Posterior vena cava (tissue), 2 donors: Measurements from ENCODE around the gene CTPS2. TPM values are rescaled to one million over a fixed set of nuclear protein-coding genes. Genes with fewer than 3 reads are reported as not detected.
"Not testable (repeated sequence)": the region's sequence is repeated elsewhere in the genome, so short reads cannot be mapped to it uniquely, and the experiment has no call there.

Experiments used
- DNase-seq: peaks from one replicate; pipeline ENCODE4 v3.0.0-alpha.2; 2020; ENCODE audit warnings: low spot score
- intact Hi-C, 2 donors: fragments of 100-400 bp; cut with DNase I; formaldehyde crosslinking; loops; one replicate each; pipeline versions ENCODE4 v1.14.1 to v1.14.2; 2022 to 2023
- long read RNA-seq, 2 donors: library from polyadenylated mRNA; unstranded; transcript quantifications; one replicate each; pipeline ENCODE4 v2.0.0, GENCODE V29; 2020 to 2021
- total RNA-seq, 2 donors: library from RNA; stranded (reverse); fragmentation: NEBNext Ultra II Directional; extraction: Animal tissue kit (Norgen Biotek cat#: 25700); gene quantifications; one replicate each; pipeline ENCODE4 v1.2.1, GENCODE V29; 2021
- donor health status: DM: yes; HTN: yes; CAD: no.
- donor health status: DM: yes; HTN: yes; CAD: no.

The CTPS2 gene
- 10 to 100 TPM in 1 of 2 donors, 1 to 10 TPM in 1; 8.5 to 10.9 TPM for total RNA-seq
- long read RNA-seq, donor 1, partial matches to known transcripts: 0 of 5 reads
- long read RNA-seq, donor 1, other reads (novel, unspliced or antisense): 2 of 5 reads
- long read RNA-seq, donor 2, partial matches to known transcripts: 0 of 3 reads
- long read RNA-seq, donor 2, other reads (novel, unspliced or antisense): 1 of 3 reads

DNA sequence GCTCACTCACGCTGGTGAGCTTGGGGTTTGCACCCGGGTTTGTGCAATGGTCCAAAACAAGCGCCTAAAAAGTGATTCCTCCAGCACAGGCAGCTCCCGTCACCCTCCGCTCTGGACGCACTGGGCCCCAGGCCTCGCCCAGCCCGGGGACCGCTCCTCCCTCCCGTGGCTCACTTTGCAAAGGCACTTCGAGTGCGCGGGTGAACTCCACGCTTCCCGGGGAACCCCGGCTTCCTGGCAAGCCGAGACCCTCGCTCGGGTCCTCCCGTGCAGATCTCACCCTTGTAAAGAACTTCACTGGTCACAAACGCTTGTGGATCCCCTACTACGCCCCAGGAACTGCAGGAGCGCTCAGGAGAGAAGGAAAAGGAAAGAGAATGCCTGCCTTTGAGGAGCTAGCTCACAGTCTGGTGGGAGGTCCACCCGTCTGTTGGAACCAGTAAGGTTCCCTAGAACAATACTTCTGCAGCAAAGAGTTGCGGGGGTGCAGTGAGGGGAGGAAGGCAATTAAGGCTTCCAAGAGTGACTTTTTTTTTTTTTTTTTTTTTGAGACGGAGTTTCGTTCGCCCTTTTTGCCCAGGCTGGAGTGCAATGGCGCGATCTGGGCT is at the start of gene CTPS2:
Gene CTPS2 (minus strand): TSS at position 122 of the 608 bp plus-strand sequence. CDS start 9,767 bp downstream, outside the sequence.
- intact Hi-C loops: loop anchor here in 1 of 2 donors (10.0 kb wide), 1 partner anchor 62 kb away; no protein-coding TSS in a partner anchor
- DNase-seq: peak; percentile 85

GRCh38 chrX:16761500-16761899 is 49.0 kb upstream of the CTPS2 start:
- DNase-seq, intact Hi-C loops: not testable (repeated sequence)

DNA sequence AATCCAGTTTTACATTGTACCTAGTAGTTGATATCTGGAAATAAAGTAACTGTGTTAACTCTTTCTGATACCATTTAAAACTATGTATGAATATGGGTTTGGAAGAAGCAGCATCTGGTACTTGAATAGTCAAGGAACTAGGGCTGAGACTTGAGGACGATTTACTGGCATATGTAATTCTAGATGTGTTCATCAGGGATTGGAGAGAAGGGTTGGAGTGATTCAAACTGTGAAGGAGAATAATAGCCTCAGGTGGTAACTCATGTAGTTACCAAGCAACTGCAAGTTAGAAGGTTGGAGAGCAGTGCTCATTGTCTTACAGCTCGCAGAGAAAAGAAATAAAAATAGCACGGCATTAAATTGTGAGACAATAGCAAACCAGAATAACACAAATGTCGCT is 44.3 kb upstream of the CTPS2 start:
- intact Hi-C loops: no loop called here
- DNase-seq: no peak

DNA sequence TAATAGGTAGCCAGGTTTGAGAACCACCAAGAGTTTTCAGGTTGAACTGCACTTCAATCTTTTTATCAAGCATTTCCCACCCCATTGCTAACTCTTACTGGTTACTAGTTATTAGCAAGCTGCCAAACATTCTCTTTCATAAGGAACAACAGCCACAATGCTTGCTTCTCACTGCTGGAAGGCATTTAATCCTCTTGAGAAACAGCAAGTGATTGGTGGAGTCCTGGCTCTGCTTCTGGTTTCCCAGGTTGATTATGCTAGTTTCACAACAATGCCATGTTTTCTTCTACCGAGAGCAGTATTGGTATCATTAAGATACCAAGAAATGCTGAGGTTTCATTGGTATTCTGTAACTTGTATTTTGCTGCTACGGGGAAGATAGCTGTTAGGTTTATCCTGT is 41.5 kb upstream of the CTPS2 start:
- no peak for DNase-seq
- intact Hi-C loops: no loop called here

DNA sequence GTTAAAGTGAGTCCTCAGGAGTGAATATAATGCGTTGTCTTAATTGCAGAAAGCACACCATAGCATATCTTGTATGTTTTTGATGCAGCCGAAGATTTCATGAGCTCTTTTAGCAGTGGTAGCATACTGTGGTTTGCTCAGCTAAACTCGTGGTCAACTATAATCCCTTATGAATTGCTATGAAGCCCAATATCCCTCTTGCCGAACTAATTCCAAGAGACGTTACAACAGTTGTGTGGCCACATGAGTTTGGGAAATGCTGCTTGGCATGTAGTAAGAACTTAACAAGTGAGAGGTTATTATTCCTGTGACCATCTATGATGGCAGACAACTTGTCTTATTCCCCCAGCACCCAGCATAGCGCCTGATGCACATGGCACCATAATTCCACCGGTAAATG is 37.7 kb upstream of the CTPS2 start:
- intact Hi-C loops: no loop called here
- DNase-seq: no peak

DNA sequence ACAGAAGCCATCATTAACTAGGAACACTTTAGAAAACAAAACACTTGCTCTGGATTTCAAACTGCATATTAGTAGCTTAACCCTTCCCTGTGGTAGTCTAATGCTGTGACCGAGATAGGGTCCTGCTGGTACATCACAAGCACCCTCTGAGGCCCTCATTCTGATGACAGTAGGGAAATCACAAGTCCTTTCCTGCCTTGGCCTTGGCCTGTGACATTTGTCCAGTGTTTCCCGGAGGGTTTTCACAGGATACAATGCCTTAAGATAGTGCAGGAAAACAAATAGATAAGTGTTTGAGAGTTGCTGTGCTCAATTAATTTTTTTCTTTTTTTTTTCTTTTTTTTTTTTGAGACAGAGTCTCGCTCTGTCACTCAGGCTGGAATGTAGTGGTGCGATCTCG is 36.0 kb upstream of the CTPS2 start:
- intact Hi-C loops: no loop called here
- no peak for DNase-seq

- intact Hi-C loops: no loop called here
- DNase-seq: no peak
Observed at GRCh38 chrX:16745659-16746058, 33.2 kb upstream of the CTPS2 start.

DNA sequence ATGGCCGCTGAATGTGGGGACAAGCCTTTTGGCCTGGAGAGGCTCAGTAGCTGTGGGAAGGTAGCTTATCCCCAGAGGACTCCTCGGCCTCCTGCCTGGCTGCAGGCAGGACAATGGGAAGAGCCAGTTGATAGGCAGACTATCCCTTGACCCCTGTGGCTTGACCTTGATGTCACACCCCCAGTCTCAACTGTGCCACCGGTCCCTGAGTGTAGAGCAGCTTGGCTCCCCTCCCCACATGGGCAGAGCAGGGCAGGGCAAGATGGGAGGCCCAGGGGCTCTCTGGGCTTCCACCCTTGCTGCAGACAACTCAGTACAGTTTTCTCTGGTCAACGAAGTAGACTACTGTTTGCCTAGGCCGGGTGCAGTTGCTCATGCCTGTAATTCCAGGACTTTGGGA is 32.6 kb upstream of the CTPS2 start:
- intact Hi-C loops: no loop called here
- no peak for DNase-seq

- no peak for DNase-seq
- intact Hi-C loops: no loop called here
Observed at GRCh38 chrX:16743604-16744325, 31.3 kb upstream of the CTPS2 start.

DNA sequence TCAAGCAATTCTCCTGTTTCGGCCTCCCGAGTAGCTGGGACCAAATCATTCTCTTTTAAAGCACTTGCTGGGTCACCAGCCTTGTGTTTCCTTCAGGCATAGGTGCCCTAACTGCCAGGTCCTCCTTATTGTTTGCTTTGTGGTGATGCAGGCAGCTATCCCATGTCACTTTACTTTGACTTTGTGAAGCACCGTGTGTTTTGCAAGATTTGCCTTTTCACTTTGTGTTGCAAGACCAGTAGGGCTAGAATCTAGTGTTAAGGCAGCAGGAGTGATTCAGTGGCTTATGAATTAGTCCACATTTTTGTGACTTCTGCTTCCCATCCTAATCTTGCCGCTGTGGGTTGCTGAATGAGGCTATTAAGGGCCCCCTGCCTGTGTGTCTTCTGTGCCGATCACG is 27.1 kb upstream of the CTPS2 start:
- no peak for DNase-seq
- intact Hi-C loops: no loop called here

DNA sequence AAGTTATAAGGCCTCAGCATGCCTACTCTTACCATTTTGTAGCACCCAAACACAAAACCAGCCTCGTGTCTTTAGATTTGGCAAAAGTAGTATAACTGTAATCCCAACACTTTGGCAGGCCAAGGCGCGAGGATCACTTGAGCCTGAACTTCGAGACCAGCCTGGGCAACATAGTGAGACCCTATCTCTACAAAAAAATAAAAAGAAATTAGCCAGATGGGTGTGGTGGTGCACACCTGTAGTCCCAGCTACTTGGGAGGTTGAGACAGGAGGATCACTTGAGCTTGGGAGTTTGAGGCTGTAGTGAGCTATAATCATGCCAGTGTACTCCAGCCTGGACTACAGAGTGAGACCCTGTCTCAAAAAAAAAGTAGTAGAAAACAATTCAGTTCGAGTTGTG is 24.6 kb upstream of the CTPS2 start:
- DNase-seq: no peak
- intact Hi-C loops: no loop called here

GRCh38 chrX:16733013-16733412 is 20.5 kb upstream of the CTPS2 start:
- no peak for DNase-seq
- intact Hi-C loops: no loop called here

DNA sequence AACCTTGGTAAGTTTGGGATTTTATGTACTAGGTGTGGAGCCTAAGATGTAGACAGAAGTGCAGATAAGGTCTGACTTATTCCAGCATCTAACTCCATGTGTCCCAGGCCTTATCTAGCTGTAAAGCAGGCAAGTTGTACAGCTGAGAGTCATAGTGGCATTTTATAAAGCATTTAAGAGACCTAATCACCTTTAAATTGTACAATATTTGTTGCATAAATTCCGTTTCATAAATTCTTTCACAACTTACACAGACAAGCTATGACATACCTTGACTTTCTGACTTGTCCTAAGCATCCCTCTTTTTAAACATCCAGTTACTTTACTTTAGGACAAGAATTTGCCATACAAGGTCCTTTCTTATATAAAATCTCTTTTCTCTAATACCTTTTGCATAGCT is 18.0 kb upstream of the CTPS2 start:
- intact Hi-C loops: no loop called here
- DNase-seq: no peak

DNA sequence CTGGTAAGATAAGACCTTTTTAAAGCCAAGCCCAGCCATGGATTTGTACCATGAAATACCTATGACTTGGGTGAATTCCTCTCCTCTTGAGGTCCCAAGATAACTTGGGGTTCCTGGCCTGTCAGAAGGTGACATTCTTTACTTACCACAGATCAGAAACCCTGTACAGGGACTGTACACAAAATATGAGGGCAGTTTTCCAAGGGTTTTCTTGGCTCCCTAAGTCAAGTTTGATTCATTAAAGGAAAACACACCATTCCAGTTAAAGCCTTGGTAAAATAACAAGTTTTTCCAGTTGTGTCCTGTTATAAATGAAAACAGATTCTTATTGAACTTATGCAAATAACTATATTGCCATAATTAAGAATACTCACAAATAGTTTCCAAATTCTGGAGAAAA is 15.2 kb upstream of the CTPS2 start:
- intact Hi-C loops: no loop called here
- no peak for DNase-seq

- DNase-seq, intact Hi-C loops: not testable (repeated sequence)
Observed at GRCh38 chrX:16726347-16726988, 14.0 kb upstream of the CTPS2 start.

DNA sequence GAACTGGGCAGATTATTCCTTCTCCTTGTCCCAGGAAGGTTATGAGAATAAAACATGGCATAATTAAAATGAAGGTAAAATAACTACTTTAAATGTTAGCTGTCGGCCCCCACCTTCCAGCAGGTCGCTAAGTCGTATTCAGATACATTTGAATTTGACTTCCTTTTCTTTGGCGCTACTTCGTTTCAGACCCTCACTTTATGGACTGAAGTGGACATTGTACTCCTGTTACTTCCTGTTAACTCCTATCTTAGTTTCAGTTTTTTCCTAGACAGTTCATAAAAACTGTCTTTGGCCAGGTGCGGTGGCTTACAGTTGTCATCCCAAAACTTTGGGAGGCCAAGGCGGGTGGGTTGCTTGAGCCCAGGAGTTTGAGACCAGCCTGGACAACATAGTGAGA is 12.6 kb upstream of the CTPS2 start:
- DNase-seq: no peak
- intact Hi-C loops: no loop called here

DNA sequence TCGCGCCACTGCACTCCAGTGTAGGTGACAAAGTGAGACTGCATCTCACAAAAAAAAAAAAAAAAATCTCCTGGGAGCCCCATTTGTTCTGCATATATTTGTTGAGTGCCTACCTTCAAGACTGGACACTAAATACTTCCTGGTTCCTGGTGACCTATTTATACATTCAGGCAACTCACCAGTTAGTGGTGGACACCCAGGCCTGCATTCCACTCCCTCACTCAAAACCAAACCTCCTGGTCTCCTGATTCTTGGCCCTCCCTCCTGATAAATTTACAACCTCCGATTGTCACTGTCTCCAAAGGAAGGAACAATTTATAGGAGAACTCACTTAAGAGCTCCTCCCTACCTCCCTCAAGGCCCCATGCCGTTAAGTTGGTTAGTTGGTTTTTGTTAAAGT is 10.0 kb upstream of the CTPS2 start:
- no peak for DNase-seq
- intact Hi-C loops: no loop called here

DNA sequence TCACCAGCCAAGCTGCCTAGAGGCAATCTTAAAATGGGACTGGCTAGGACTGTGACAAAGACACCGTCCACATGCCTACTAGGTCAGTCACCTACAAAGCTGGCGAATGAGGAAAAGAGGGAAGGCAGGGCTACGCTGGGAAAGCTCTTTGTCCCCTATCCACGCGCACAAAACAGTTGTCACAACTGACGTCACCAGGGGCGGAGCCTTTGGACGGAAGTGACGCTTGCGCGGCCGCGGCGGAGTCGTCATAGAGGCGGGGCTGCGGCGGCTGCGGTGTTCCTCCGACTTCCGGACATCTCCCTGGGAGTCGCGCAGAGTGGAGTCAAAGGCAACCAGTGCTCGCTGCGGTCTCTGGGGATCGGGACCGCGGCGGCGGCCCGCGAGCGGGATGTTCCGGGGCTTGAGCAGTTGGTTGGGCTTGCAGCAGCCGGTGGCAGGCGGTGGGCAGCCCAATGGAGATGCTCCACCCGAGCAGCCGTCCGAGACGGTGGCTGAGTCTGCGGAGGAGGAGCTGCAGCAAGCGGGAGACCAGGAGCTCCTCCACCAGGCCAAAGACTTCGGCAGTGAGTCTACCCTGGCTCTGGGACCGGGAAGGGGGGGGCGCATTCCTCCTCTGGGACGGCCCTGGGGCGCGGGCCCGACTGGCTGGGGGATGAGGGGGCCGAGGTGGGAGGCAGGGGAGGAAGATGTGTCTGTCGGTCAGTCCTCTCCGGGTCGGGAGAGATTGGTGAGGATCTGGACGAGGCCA is 7.0 kb upstream of the CTPS2 start, which contains the start of gene SYAP1:
Gene SYAP1 (plus strand): TSS at position 279 of the 751 bp plus-strand sequence. CDS start 113 bp downstream, at position 392.
- intact Hi-C loops: loop anchor here in 1 of 2 donors (10.0 kb wide), 1 partner anchor 55 kb away; no protein-coding TSS in a partner anchor
- peak; percentile 99 for DNase-seq

GRCh38 chrX:16718824-16719333 is 6.4 kb upstream of the CTPS2 start:
- intact Hi-C loops: loop anchor here in 1 of 2 donors (10.0 kb wide), 1 partner anchor 56 kb away; no protein-coding TSS in a partner anchor
- DNase-seq: no peak
